ENCODE results near the gene CILP2.

CILP2 gene

DNA sequence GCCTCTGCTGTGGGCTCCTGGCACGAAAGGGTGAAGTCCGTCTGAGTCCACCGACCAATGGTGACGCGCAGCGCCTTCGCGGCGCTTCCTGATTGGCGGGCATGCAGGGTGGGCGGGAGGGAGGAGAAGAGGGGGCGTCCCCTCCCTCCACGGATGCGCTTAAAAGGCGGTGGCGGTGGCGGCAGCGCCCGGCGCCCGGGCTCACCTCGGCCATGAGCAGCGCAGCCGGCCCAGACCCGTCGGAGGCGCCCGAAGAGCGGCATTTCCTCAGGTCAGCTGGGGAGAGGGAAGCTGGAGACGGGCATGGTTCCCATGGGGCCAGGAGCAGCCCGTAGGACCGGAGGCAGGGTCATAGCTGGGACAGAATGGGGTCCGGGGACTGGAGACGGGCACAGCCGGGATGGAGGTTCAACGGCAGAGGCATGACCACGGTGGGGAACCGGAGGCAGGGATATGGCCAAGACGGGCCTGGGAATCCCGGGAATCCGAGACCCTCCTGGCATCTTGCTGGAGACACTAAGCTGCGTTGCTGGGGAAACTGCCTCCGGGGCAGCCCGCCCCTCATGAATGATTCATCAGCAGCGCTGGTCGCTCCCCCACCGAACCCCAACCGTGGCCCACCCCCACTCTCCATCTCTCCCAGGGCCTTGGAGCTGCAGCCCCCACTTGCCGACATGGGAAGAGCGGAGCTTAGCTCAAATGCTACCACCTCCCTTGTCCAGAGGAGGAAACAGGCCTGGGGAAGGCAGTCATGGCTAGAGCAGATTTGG lies 9.2 kb upstream of the CILP2 start, which contains the start of gene YJEFN3:
TSS of gene YJEFN3 (plus strand) at position 191 of the 770 bp plus-strand sequence. CDS start at position 213, 22 bp downstream.
- CTCF ChIA-PET: interaction anchor here (0.5 to 1.4 kb wide), 3 partner anchors 13 to 98 kb away, joined by 3 to 4 read pairs (median 4); partner anchors contain the start of gene NDUFA13
- H3K27ac ChIP-seq: peak within 1 kb of the TSS; percentile 42
- DNase-seq (ENCODE audit: low spot score): no peak
- no peak for TF ChIP-seq CTCF (conservative IDR thresholded peaks at IDR 0.05; ENCODE audit: low read depth)
- POLR2A ChIA-PET (ENCODE audit: low non-redundant PET): no interaction called here

- no peak for TF ChIP-seq CTCF (conservative IDR thresholded peaks at IDR 0.05; ENCODE audit: low read depth)
- DNase-seq (ENCODE audit: low spot score): no peak
- CTCF ChIA-PET: interaction anchor here (0.5 to 1.4 kb wide), 4 partner anchors 14 to 114 kb away, joined by 3 to 7 read pairs (median 4); partner anchors contain the start of genes GMIP and NDUFA13
- peak overlapping the region; percentile 42 for H3K27ac ChIP-seq
- POLR2A ChIA-PET (ENCODE audit: low non-redundant PET): no interaction called here
These were observed 8.2 kb upstream of the CILP2 start for GRCh38 chr19:19529783-19530422.

DNA sequence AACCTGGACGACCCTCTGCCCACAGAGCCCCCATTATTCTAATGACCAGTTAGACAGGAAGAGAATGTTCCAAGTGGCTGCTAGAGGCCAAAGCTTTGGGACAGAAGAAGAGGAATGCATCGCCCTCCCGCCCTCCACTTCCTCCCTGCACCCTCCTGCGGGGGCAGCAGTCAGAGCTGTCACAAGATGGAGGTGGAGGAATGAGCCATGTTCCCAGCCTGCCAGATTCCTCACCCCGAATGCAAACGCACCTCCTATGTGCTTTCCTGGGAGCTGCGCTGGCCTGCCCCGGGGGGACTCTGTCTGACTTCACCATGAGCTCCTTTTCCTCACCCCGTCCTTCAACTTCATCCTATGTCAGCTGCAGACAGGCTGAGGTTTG lies 7.7 kb upstream of the CILP2 start:
- POLR2A ChIA-PET (ENCODE audit: low non-redundant PET): no interaction called here
- no peak for DNase-seq (ENCODE audit: low spot score)
- CTCF ChIA-PET: interaction anchor here (0.6 to 1.4 kb wide), 3 partner anchors 15 to 1498 kb away, joined by 4 to 7 read pairs (median 4); partner anchors contain the start of genes GMIP and NDUFA13
- peak overlapping the region; percentile 42 for H3K27ac ChIP-seq
- TF ChIP-seq CTCF (conservative IDR thresholded peaks at IDR 0.05; ENCODE audit: low read depth): no peak

GRCh38 chr19:19530889-19531288 lies 7.2 kb upstream of the CILP2 start:
- no peak for DNase-seq (ENCODE audit: low spot score)
- no peak for TF ChIP-seq CTCF (conservative IDR thresholded peaks at IDR 0.05; ENCODE audit: low read depth)
- H3K27ac ChIP-seq: peak overlapping the region; percentile 42
- ChIA-PET POLR2A (ENCODE audit: low non-redundant PET) (no interaction called here), CTCF (interaction anchor here (0.6 to 3.3 kb wide), 4 partner anchors 72 to 1498 kb away, joined by 4 to 33 read pairs (median 6); partner anchors contain the start of gene GMIP)

DNA sequence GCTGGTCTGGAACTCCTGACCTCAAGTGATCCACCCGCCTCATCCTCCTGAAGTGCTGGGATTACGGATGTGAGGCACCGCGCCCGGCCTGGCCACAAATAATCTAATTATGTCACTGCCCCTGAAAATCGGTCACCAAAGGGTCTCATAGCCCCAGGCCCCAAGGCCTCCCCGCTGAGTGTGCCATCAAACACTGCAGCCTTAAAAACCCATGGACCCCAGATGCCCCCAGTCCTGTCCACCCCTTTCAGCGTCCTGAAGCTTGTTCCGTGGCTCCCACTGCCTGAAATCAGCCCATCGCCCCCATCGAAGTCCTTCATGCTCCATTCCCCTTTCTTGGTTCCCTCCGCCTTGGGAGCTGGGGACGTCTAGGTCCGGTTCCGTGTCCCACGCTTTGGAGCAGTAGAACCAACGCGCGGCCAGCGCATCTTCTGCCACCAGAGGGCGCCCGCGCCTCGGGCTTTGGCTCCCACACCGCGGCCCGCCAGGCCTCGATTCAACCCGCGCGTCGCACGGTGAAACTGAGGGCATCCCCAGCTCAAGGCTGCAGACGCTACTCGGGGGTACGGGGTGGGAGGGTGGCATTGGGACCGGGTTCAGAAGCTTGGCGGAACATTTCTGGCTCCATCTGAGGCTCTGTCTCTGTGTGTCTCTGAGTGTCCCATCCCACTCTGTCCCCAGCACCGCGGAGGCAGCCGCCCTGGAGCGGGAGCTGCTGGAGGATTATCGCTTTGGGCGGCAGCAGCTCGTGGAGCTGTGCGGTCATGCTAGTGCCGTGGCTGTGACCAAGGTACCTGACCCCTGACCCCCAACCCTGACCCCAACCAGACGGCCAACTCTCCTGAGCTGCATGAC lies 5.9 kb upstream of the CILP2 start:
- peak; percentile 98 for TF ChIP-seq CTCF (conservative IDR thresholded peaks at IDR 0.05; ENCODE audit: low read depth)
- ChIA-PET CTCF (interaction anchor here (0.6 to 3.3 kb wide), 24 partner anchors 9 to 910 kb away, joined by 3 to 33 read pairs (median 4); partner anchors contain the start of genes GMIP and NDUFA13), POLR2A (ENCODE audit: low non-redundant PET) (interaction anchor here (0.6 kb wide), 1 partner anchor 20 kb away, joined by 3 read pairs; no protein-coding TSS in a partner anchor)
- 0 out of 2 replicates have a peak overlapping the region, but pooled peaks have one; percentile 2 for H3K27ac ChIP-seq
- peak; percentile 67 for DNase-seq (ENCODE audit: low spot score)
